ENCODE data around the gene NDRG2.

- TF ChIP-seq POLR2AphosphoS5 (IDR thresholded peaks at IDR 0.05) (peak in 1 of 3 donors; percentile 33), POLR2A (IDR thresholded peaks at IDR 0.05) (no peak)
These were observed 31.8 kb upstream of the NDRG2 start for GRCh38 chr14:21056520-21057163.

Data from spleen (tissue), 3 donors.